ENCODE data around the gene CPA3.

- TF ChIP-seq CTCF (IDR thresholded peaks at IDR 0.05): no peak
- no peak for TF ChIP-seq POLR2A (IDR thresholded peaks at IDR 0.05)
Measured at GRCh38 chr3:148945116-148945515, 80.0 kb downstream of the CPA3 start.
